Activated CD4-positive, alpha-beta T cell treated with anti-CD3 and anti-CD28 coated beads, Interleukin-10, Interleukin-2, amounts not matched to agents 100 ng/mL and 50 ng/mL, durations not matched to agents 16 hours and 8 hours (primary cell): ENCODE results near the gene KIAA0513.

Experiments
- DNase-seq: peaks from one replicate; pipeline ENCODE4 v3.0.0-alpha.2; 2020

KIAA0513 gene

GRCh38 chr16:85138825-85139627, 111.4 kb downstream of the KIAA0513 start:
- DNase-seq = no peak

- DNase-seq = no peak
These were observed 112.3 kb downstream of the KIAA0513 start for GRCh38 chr16:85139881-85140339.

GRCh38 chr16:85140455-85141012, 112.9 kb downstream of the KIAA0513 start:
- no peak for DNase-seq

- DNase-seq = no peak
These were observed 114.0 kb downstream of the KIAA0513 start for GRCh38 chr16:85141491-85142128.

GRCh38 chr16:85142129-85142513, 114.5 kb downstream of the KIAA0513 start:
- no peak for DNase-seq

GRCh38 chr16:85142771-85143211, 115.2 kb downstream of the KIAA0513 start:
- no peak for DNase-seq
